GM12891 (cell line): Measurements from ENCODE around the gene SULT4A1.
"Not testable (repeated sequence)": the region's sequence is repeated elsewhere in the genome, so short reads cannot be mapped to it uniquely, and the experiment has no call there.

Experiments used
- PAX5 ChIP-seq: IDR thresholded peaks from 2 replicates; pipeline ENCODE4 v1.6.1; 2011; ENCODE audit warnings: low read length, moderate library complexity, mild to moderate bottlenecking; ENCODE audit not compliant: insufficient read depth, severe bottlenecking
- POLR2A ChIP-seq: IDR thresholded peaks from 2 replicates; pipeline ENCODE4 v1.6.1; 2011; ENCODE audit warnings: low read depth, low read length, control low read depth
- POLR2AphosphoS5 ChIP-seq: IDR thresholded peaks from 2 replicates; pipeline ENCODE4 v1.6.1; 2011; ENCODE audit warnings: low read depth, low read length, control low read depth
- TAF1 ChIP-seq: IDR thresholded peaks from 2 replicates; pipeline ENCODE4 v1.6.1; 2011; ENCODE audit warnings: low read depth, low read length, control low read depth

- TF ChIP-seq POLR2A, POLR2AphosphoS5, TAF1, PAX5: not testable (repeated sequence)
Observed at GRCh38 chr22:43869001-43869400, 6.7 kb upstream of the SULT4A1 start.
